ENCODE data around the gene PEX14.
A peak's percentile ranks its signal among the peaks of the same experiment; 100 is the strongest.
"Not testable (repeated sequence)": the region's sequence is repeated elsewhere in the genome, so short reads cannot be mapped to it uniquely, and the experiment has no call there.

Gene PEX14

DNA sequence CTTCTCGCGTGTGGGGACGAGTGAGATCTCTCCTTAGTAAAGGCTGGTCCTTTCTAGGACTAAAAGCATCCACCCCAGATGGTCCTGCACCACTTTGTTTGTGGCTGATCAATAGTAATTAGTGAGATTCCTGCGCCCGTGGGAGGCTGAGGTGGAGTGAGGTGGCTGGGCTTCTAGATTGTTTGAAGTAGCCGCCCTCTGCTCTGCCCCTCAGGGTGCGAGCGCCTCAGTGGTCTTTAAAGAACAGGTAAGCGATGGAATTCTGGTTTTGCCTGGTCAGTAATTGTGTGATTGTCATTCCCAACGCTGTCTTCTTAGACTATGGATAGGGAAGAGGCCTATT, 20.7 kb downstream of the PEX14 start:
- DNase-seq (ENCODE audit: low spot score): no peak

DNA sequence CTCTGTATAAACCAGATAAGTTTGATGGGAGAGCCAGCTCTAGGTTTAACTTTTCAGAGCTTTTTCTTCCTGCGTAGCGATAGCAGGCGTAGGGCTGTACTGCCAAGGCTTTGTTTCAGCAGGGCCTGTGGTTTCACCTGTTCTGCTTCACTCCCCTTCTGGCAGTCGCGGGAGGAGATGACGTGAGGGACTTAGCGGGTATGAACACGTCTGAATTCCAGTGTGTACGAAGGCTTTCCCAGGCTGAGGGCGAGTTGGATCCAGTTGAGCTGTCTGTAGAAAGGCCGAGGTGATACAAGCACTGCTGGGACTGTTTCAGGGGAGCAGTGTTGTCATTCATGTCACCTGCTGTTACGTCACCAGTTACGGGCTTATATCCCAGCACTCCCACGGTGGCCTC, 21.2 kb downstream of the PEX14 start:
- DNase-seq (ENCODE audit: low spot score): no peak

DNA sequence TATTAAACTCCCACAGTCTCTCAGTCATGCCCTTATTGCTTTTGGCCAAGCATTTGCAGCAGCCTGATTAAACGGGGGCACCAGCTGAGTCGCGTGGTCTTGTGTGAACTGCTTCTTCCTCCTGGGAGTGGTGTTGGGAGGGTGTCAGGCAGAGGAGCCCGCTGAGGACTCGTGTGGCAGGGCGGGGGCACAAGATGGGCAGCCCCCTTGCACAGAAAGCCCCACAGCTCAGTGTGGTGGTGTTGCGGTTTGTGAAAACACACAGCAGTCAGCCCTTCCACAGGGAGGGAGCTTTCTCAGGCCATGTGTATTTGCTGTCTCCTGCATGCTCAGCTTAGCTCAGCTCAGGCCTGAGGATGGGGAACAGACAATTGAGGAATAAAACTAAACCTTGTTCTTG, 22.4 kb downstream of the PEX14 start:
- no peak for DNase-seq (ENCODE audit: low spot score)

DNA sequence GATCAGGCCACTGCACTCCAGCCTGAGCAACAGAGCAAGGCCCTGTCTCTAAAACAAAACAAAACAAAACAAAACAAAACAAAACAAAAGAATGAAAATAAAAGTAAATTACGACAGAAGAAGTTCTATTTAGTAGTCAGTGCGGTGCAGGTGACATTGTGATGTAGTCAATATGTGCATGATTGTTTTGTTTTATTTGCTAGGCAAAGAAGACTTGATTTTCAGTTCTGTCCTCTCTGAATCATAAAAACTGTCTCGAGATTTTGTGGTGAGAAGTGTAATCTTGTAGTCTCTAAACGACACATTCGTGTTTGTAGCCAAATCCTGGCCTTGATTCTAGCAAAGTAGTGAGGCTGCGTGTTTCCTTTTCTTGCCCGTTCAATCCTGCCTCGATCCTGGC, 23.5 kb downstream of the PEX14 start:
- DNase-seq (ENCODE audit: low spot score): no peak

DNA sequence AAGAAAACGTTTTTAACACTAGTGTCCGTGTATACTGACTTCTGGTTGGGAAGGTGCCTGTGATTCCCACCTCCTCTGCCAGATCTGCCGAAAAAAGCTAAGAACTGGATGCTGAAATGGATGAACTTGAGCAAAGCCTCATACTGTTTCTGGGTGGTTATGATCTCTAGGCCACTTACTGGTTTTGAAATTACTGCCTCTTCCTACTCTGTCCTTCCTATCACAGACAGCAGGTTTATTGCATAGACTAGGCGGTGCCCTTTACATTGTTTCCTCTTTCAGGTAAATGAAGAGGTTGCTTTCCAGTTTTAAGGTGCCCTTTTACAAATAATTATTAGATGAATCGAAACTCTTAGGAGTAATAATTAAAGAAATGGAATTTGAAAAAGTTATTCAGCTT, 27.5 kb downstream of the PEX14 start:
- DNase-seq (ENCODE audit: low spot score): no peak

DNA sequence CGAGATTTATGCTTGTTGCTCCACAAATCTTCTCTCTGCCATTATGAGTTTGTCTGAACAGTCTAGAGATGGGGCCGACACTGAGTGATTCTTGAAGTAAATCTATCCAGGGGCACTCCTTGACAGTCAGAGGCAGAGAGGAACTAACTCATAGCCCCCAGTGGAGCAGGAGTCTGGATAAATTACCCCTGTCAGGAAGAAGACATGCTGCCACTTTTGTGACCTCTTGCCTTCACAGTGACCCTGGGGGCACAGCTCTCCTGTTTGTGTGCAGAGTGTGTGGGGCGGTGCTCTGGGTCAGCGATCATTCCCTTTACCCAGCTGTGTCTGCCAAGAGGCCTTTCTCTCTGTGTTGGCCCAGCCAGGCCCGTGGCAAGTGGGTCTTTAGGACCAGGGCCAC, 29.5 kb downstream of the PEX14 start:
- no peak for DNase-seq (ENCODE audit: low spot score)

DNA sequence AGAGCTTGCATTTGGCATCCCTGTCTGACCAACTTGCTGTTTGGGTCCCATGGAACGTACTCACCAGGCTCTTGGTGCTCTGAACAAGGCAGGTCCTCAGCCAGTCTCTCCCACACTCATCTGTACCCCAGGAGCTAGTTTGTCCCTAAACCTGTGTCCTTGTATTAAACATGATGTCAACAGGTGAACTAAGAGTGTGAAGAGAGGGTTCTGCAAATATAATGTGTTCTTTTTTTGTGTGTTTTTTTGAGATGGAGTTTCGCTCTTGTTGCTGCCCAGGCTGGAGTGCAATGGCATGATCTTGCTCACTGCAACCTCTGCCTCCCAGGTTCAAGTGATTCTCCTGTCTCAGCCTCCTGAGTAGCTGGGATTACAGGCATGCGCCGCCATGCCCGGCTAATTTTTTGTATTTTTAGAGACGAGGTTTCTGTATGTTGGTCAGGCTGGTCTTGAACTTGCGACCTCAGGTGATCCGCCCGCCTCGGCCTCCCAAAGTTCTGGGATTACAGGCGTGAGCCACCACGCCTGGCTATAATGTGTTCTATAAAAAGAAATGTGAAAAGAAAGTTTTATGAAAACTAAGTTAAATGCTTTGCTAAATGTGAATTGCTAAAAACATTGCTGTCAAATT, 31.4 kb downstream of the PEX14 start:
- not testable (repeated sequence) for DNase-seq (ENCODE audit: low spot score)

DNA sequence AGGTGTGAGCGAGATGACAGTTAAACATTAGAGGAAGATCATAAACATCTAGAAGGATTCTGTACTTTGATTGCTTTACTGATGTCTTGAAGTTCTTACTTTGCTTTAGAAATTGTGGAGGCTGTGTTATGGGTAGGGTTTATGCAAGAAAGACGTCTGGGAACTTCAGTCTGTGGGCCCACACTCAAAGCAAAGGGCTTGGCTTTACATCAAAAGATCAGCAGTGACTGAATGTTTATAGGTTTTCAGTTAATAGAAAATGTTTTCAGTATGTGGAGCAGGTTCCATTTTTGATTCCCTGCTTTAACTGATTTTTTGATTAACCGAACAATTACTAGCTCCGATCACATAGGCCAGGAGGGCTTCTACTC, 31.9 kb downstream of the PEX14 start:
- DNase-seq (ENCODE audit: low spot score): no peak

DNA sequence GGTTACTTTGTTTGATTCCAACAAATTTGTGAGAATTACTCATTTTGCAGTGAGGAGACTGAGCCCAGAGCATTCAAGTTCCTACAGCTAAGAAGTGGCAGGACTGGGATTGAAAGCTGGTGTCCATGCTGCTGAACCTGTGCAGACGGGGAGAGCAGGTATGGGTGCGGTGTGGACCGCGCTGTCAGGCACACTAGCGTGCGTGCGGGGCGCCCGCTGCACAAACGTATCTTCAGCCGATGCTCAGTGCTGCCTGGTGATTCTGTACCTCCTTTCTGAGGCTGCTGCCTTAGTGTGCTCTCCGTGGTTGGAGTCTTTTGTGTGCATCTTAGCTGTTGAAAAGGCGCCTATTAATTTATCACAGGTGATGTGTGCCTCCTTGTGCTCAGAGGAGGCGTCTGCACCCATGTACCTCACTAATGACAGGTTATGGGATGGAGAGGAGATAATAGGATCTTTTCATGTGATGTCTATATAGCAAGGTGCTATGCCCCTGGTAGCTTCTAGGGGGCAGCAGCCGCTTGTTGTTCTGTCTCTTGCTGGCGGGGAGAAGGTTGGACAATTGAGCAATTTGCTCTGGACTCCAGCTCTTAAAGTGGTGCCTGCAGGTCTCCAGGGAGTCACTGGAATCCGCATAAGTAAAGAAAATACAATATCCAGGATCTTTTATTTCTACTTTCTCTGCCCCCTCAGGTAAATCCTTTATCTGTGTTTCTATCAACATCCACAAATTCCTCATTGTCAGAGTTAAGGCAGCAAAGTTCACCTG, 32.5 kb downstream of the PEX14 start:
- DNase-seq (ENCODE audit: low spot score): peak; percentile 41

DNA sequence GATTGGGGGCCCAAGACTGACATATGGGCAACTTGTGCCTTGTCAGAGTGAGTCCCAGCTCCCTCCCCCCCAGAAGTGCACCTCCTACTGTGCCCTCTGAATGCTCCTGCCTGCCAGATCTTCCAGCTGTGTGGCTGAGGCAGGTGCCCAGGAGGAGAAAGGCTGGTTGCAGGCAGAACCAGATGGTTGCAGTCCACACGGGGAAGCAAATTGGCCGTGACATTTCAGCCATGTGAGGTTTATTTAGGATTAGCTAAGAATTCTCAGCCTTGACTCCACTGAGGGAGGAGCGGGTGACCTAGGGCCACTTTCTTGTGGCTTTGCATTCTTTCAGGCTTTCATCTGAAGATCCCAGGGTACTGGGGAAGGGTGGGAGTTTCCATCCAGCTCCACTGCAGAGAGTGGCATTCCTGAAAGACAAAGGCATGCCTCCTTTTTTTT, 33.8 kb downstream of the PEX14 start:
- DNase-seq (ENCODE audit: low spot score): no peak

DNA sequence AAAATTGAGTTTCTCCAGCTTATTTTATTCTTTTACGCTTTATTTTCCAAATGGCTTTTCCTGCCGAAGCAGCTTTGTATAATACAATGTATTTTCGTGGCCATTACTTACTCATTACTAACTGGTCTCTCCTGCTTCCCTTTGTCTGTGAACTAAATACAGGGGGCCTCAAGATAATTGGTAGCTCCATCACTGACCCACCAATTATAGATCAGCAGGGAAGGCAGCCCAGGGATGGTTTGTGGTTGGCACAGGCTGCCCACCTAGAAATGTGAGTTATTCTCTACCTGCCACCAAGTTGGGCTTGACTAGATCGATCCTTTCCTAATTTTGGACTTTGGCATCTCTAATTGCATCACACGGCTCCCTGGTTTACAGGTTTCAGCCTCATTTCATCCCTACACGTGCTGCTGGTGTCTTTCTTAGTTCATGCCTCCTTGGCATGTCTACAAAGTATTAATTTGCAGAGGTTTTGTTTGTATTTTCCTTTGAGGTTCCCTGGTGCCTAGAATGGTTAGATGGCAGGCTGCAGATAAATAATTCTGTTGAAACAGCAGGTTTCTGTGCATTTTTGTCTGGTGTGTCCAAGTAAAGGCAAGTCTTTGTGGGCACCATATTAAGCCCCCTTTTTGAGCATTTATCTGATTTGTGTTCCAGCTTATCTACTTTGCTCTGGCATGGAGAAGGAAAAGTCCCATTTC, 35.2 kb downstream of the PEX14 start:
- no peak for DNase-seq (ENCODE audit: low spot score)

DNA sequence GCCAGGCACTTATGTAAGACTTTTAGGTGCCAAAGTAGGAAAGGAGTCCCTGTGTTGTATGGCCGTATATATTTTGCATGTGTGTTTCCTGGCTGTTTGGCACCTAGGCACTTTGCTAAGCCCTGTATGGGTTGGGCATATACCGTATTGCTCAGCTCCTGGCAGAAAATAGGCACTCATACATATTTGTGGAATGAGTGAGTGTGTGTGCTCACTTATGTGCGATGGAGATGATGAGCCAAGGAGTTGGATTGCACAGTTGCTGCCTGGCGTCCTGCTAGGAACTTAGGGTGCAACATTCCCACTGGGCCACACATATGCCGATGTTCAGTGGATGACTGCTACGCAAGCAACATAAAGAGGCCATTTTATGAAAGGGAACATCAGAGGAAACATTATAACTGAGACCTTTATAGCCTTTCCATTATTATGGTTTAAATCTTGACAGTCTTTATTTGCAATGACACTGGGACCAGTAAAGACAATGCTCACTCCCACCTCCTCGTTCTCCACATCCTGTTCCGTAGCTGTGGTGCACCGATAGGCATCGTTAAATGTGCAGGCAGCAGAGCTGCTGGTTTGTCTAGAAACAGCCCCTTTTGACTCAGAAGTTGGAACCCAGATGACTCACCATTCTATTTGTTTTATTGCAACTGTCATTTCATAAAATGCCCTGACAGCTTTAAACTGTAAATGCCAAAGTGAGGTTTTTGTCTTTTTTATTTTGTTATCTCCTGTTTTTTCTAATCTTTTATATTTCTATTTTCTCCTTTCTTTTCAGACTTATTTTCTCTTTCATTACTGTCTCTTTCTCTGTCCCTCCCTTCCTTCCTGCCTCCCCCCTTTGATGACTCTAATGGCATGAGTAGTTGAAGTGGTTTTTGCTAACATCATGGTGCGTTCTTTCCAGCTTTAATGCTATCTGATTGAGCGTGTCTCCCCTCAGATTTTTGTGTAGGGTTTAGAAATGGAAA, 36.1 kb downstream of the PEX14 start:
- no peak for DNase-seq (ENCODE audit: low spot score)

DNA sequence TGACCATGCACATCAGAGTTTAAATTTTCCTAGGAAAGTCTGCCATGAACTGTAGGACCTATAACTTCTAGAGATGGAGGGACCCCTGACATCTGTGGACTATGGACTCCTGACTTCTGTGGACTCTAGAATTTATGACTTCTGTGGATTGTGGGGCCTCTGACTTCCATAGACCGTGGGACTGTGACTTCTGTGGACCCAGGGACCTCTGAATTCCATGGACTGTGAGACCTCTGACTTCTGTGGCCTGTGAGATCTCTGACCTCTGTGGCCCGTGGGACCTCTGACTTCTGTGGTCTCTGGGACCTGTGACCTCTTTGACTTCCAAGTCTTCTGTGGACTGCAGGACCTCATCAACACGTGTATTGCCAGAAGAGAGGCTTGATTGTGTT, 36.7 kb downstream of the PEX14 start:
- DNase-seq (ENCODE audit: low spot score): no peak

DNA sequence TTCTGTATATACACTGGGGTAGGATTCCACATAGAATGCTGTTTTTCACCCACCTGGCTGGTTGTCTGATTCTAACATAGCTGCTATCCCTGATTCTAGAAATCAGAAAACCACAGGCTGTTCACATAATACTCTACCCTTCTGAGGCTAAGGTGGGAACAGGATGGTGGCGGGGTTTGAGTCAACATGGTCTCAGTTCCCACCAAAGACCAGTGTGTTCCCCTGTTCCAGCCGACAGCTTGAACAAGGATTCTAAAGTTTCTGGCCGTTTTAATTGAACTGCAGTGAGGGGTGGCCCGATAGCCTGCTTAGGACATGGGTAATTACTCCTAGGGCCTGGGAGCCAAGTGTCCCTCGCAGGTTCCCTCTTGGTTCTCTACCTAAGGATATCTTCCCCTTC, 38.4 kb downstream of the PEX14 start:
- no peak for DNase-seq (ENCODE audit: low spot score)

DNA sequence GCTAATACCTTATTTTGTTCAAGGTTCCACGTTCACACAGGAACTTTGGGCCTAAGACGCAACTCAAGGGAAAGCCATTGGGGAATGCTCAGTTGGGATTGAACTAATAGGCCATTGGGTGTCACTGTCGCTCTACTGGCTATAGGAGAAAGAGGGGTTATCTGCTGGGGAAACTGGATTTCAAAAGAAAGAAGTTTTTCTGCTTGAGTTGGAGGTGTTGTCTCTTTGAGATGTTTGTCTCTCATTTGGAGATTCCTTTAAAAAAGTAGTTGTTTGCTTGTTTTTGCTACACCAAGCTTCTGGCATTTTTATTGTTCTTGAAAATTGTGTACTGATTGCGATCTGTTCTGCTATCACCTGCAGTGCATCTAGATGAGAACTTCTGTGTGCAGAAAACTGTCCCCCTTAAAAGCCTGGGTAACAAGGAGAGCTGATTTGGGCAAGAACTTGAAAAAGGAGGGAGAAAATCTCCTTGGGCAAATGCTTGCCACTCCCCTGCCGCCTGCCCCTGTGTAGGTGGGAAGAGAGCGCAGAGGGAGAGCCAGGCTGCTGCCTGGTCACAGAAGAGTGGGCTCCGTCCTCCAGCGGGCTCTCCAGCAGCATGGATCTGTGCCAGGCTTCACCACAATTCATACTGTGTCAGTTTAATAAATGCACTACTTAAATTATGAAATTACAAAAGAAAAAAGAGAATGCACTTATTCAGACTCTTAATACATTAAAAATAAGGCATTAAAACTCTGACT, 39.9 kb downstream of the PEX14 start:
- DNase-seq (ENCODE audit: low spot score): peak; percentile 31

DNA sequence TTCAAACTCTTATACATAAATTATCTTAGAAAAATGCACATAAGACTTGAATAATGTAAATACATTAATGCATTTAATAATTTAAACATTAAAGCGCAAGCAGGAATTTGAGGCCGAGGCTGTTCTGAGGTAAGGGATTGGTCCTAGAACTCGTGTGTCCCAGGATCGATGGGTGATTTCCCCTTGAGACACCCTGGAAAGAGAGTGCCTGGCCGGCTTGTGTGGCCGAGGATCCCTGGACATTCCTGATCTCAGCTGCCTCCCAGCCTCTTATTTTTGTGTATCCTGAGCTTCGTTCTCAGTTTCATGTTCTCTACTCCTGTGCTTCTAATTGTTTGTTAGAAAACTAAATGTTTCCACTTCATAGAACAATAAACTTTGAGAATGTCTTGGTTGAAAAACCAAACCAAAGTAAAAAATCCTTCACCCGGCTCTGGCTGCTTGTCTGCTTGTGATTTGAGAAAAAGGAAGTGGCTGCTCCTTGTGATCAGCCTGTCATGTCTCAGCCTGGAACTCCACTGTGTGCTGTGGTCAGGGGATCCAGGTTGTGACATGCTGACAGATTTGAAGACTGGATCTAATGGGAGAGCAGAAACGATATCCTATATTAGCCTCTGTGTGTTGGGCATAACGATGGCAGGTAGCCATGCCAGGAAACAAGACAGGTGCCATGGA, 40.7 kb downstream of the PEX14 start:
- DNase-seq (ENCODE audit: low spot score): no peak

DNA sequence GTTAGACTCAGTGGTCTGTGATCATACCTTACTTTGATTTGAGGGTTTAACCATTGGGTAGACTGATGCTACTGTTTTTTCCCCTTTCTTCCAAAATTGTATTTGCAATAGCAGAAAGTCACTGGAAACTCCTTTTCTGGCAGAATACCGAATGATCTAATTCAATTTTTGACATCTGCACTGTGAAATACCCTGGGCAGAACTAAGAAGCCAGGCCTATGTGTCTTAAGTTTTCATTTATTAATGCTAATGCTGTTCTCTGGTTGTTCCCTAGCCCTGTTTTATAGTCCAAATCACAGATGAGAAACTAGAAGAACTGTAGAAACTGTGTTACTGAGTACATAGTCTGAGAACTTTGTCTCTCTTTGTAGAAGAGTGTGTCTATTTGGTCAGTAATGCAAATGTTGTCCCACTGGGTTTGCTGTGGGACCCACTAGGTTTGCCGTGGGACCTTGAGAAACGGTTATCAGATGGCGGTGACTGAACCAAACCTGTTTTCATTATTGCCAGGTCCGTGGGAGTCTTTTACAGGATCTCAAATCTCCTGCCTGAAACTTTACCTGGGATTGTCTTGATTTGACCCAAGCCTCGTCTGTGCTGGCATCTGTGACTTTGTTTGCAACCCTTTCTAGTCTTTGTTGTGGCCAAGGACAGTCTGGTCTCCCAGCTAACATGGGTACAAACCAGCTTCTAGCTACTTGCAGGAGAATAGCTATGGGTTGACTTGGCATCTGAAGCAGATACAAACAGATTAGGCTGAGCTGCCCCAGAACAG, 41.4 kb downstream of the PEX14 start:
- no peak for DNase-seq (ENCODE audit: low spot score)

DNA sequence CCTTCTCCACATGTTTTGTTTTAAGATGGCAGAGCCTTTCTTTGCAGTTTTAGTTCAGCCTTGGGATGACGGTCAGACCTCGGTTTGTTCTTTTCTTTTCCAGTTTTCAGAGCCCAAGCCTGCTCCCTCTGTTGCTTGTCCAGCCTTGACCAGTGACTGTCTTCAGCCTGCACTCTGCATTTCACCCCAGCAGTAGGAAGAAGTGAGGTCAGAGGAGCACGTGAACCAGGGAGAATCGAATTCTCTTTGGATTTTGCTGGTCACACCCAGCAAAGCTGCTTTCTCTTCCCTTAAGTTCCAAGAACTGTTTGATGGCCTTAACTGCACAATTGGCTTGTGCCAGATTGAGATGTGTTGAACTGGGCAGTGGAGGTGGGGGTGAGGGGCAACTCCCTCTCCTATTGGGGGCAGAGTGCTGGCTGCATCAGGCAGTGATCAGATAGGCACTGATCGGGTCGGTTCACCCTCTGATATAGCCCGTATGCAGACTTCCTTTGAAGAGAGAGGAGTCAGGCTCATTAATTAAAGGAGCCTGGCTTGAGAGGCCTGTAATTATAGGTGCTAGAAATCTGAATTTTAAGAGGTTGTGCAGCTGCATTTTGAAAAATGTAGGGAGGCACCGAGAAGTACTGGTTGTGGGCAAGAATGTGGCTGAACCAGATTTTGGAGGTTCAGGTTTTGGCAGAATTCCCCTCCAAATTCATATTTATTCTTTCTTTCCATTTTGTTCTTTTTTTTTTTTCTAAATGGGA, 42.4 kb downstream of the PEX14 start:
- no peak for DNase-seq (ENCODE audit: low spot score)

DNA sequence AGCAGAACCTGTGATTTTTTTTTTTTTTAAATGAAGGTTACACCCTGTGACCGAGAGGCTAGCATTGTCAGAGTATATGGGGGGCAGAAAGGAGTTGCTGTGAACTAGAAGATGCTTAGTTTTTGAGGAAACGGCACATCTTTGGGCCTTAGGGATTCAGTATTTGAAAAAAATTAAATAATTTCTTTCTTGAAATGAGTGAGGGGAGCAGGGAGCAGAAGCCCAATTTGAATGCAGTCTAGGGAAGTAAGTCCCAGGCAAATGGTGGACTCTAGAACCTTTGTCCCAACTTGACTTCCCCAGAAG, 42.9 kb downstream of the PEX14 start:
- no peak for DNase-seq (ENCODE audit: low spot score)

DNA sequence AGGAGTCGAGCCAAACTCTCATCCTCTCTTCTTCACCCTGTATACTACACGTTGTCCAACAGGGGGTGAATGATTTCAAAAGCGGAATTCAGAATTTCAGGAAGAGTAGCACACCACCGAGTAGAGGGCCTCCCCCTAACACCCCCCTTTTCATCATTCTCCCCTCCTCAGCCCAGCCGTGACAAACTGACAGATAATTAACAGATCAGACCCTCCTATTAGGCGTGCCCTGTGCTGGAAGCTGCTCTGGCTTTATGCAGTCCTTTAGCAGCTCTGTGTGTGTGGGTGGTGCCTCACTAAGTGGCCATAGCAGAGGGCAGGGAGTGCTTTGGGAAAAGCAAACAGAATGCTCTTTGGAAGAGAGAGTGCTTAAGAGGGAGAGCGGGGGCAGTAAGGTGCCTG, 44.3 kb downstream of the PEX14 start:
- no peak for DNase-seq (ENCODE audit: low spot score)

Measured in globus pallidus (tissue), 1 donor.